ENCODE results near the gene TMEM253.

- no peak for TF ChIP-seq POLR2A (IDR thresholded peaks at IDR 0.05; ENCODE audit: low read length)
- no peak for TF ChIP-seq GATA1 (IDR thresholded peaks at IDR 0.05; ENCODE audit: low read depth, low read length)
Measured at GRCh38 chr14:21055432-21056117, 45.3 kb upstream of the TMEM253 start.
